ENCODE results near the gene MGLL.
"Not testable (repeated sequence)": the region's sequence is repeated elsewhere in the genome, so short reads cannot be mapped to it uniquely, and the experiment has no call there.

The MGLL gene

DNA sequence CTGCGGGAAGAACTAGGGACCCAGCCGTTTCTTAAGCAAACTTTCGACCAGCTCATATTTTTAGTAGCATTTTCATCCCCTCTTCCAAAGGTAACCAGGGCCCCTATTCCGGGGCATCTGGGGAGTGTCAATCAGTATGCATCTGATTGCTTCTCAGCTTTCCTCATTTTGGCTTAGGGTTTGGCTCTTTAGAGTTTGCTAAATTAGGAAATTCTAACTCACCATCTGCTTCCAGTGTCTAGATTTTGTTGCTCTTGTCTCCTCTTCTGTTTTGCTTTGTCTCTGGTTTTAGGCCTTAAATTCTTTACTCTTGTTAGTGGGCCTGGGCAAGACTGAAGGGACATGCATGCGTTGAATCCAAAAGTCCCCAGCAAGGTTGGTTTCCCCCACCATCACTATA is 159.2 kb downstream of the MGLL start:
- in situ Hi-C loops (cut with MboI; ENCODE audit: low sequenced_read_pairs) = no loop called here

DNA sequence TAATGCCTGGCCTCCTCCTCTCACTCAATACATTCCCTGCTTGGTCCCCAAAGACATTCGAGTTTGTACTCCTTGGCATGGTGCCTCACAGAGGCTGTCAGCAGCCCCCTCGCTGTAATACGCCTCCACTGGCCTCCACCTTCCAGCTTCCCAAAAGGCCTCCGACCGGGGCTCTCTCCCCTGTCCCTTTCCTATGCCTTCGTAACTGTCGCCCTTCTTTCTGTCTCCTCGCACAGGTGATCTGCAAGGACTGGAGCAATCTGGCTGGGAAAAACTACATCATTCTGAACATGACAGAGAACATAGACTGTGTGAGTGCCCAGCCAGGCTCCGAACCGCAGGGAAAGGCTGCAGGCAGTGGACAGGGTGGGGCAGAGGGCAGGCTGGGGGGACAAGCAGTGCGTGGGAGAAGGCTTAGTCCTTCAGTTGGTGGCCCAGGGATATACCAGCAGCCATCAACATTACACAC is 160.3 kb downstream of the MGLL start:
- in situ Hi-C loops (cut with MboI; ENCODE audit: low sequenced_read_pairs) = no loop called here

DNA sequence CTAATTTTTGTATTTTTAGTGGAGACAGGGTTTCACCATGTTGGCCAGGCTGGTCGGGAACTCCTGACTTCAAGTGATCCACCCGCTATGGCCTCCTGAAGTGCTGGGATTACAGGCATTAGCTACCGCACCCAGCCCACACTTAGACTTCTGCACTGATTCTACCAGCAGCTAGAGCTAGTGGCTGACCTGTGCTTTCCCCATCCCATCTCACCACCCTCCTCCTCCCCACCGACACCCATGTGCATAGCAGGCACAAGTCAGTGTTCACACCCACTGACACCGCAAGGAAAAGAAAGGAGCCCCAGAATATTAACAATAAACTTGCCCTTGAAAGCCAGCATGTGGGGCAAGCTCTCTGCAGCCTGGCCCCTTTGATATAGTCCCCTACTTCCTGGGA is 160.7 kb downstream of the MGLL start:
- in situ Hi-C loops (cut with MboI; ENCODE audit: low sequenced_read_pairs) = no loop called here

DNA sequence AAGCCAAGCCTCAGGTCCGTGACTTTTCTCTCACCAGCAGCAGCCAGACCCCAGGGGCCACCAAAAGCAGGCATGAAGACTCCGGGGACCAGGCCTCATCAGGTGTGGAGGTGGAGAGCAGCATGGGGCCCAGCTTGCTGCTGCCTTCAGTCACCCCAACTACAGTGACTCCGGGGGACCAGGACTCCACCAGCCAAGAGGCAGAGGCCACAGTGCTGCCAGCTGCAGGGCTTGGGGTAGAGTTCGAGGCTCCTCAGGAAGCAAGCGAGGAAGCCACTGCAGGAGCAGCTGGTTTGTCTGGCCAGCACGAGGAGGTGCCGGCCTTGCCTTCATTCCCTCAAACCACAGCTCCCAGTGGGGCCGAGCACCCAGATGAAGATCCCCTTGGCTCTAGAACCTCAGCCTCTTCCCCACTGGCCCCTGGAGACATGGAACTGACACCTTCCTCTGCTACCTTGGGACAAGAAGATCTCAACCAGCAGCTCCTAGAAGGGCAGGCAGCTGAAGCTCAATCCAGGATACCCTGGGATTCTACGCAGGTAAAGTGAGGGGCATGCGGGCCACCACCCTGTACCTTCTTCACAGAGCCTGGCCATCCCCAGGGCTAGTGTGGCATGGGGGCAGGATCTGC is 161.6 kb downstream of the MGLL start:
- in situ Hi-C loops (cut with MboI; ENCODE audit: low sequenced_read_pairs) = no loop called here

DNA sequence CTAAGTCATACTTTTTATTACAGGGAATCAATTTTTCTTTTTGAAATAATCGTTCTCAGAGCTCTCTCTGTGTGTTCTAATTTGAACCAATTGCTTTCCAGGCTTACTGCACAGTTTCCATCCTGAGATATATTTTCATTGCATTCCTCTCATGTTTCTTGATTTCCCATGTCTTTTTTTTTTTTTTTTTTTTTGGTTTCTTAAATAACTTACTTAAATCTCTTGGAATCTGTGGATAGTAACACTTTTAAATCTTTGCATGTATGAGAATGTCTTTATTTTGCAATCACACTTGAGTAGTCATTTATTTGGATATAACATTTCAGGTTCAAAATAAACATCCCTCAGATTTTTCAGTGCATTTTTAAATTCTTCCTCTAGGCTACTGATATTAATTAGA is 164.1 kb downstream of the MGLL start:
- in situ Hi-C loops (cut with MboI; ENCODE audit: low sequenced_read_pairs) = no loop called here

DNA sequence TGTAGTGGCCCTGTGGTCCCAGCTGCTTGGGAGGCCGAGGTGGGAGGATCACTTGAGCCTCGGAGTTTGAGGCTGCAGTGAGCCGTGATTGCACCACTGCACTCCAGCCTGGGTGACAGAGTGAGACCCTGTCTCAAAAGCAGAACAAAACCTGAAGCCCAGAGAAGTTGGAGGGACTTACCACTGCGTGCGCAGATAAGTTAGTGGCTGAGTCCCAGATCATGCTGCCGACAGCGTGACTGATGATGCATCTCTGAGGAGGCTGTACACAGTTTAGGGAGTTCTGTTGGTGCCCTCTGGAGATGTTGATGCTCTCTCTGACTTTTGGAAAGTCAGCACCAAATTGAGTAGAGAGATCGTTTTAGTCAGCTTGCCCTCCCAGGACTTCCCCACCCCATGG is 165.4 kb downstream of the MGLL start:
- in situ Hi-C loops (cut with MboI; ENCODE audit: low sequenced_read_pairs) = no loop called here

DNA sequence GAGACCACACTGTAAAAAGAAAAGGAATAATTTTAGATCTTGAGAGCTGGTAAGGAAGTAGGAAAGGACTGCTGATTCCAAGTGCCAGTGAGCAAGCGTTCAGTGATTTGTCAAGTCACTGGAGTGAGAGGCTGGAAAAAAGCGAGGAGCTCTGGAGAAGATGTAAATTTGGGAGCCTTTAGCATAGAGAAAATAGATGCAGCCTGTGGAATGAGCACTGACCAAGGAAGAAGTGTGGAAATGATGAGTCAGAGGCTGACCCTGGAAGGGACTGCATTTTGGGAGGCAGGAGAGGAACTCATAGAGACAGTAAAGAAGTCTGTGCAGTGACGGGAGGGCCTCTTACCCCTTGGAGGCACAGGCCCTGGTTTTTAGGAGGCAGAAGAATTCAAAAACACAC is 166.7 kb downstream of the MGLL start:
- in situ Hi-C loops (cut with MboI; ENCODE audit: low sequenced_read_pairs) = no loop called here

DNA sequence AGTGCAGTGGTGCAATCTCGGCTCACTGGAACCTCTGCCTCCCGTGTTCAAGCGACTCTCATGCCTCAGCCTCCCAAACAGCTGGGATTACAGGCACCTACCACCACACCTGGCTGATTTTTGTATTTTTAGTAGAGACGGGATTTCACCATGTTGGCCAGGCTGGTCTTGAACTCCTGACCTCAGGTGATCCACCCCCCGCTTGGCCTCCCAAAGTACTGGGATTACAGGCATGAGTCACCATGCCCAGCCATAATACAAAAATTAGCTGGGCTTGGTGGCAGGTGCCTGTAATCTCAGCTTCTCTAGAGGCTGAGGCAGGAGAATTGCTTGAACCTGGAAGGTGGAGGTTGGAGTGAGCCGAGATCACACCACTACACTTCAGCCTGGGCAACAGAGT is 167.3 kb downstream of the MGLL start:
- in situ Hi-C loops (cut with MboI; ENCODE audit: low sequenced_read_pairs) = not testable (repeated sequence)

DNA sequence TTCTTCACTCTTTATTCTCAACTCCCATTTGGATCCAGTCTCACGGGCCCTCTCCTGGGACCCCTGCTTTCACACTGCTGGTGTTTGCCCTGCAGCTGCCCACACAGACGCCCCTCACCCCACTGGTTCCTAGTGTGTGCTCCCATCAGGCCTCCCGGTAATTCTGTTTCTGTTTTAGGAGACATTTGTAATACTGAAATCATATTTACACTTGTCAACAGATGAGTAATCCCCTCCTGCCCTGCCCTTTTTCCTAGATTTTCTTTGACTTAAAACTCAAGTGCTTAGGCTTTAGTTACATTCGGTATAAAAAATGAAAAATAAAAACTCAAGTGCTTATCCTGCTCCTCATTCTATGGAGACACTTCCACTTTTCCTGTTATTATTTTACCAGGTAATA is 167.9 kb downstream of the MGLL start:
- in situ Hi-C loops (cut with MboI; ENCODE audit: low sequenced_read_pairs) = no loop called here

DNA sequence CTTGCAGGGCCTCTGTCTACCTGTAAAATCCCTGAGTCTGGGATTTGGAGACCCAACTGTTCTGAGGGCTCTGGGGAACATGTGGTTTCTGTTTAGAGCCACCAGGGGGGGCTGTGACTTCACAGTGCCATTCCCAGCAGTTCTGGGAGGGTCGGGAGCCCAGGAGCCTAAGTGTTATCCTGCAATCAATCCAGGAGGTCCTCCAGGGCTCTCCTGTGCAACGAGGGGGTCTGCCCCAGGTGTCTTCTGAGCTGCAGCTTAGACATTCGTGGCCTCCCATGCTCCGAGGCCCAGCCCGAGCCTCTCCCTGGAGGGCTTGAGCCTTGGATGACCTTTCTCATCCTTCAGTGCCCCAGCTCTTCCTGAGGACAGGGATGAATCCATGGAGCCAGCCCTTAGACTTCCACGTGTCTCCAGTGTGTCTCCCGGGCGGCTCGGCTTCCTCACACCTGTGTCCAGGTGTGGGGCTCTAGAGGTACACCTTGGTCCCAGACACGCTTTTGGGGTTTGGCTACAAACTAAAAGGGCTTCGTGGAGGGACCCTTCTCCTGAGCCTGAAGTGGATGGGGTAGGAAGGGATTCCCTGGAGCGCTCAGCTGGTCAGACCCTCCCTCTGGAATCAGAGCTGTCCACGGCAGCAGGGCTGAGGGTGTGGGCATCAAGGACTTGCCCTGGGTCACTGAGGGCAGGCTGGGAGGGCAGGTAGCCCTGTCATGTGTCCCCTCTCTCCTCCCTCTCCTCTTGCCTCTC is 169.9 kb downstream of the MGLL start:
- in situ Hi-C loops (cut with MboI; ENCODE audit: low sequenced_read_pairs) = no loop called here

DNA sequence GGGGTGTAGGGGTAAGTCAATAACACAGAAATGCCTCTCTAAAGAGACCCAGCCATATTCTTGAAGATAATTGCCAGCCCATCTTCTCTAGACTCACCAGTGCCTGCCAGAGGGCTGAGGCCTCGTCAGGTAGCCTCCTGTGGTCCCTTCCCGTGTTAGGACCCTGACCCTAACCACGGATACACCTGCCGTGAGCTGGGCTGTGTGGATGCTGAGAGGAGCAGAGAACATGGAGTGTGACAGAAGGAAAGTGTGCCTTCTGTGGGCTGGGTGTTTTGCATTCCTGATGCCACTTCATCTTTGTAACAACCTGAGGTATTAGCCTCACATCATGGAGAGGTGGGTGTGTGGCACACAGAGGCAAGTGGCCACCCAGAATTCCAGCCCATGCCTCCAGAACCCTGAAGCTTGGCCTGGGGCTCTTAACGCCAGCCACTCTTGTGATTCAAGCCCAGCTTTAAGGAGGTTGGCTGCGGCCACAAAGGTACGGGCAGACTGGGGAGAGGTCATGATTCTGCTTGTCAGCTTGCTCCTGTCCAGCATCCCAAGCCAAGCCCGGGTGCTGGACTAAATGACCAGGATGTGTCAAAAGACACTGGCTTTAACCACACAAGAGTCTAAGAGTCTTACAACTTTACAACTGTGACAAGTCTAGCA is 170.7 kb downstream of the MGLL start:
- in situ Hi-C loops (cut with MboI; ENCODE audit: low sequenced_read_pairs) = no loop called here

DNA sequence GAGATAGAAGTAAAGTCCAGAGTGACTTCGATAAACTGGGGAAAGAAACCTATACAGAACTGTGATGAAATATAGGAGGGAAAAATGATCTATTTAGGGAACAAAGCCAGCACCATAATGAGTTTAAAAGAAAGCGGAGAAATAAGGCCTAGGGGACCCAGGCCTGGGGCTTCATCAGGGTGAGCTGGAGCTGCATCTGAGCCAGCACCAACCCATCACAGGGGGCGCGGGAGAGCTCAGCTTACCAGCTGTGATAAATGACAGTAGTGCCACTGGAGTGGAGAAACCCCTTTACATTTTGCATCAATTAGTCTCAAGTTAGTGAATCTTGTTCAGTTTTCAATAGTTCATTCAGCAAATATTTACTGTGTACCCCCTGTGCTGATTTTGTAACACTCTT is 172.1 kb downstream of the MGLL start:
- in situ Hi-C loops (cut with MboI; ENCODE audit: low sequenced_read_pairs) = no loop called here

DNA sequence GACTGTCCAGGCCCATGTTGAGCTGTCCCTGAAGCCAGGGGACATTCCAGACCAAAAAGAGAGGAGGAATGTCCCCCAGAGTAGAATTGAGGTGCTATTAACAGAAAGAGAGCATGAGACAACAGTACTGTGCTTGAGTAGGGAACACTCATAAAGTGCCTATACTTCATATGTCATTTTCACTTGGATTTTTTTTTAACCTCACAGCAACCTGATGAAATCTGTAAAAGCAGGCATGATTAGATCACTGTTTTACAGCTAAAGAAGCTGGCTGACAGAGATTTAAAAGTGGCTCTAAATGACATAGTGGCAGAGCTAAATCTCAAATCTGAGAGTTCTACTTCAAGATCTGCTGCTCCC is 174.5 kb downstream of the MGLL start:
- in situ Hi-C loops (cut with MboI; ENCODE audit: low sequenced_read_pairs) = no loop called here

DNA sequence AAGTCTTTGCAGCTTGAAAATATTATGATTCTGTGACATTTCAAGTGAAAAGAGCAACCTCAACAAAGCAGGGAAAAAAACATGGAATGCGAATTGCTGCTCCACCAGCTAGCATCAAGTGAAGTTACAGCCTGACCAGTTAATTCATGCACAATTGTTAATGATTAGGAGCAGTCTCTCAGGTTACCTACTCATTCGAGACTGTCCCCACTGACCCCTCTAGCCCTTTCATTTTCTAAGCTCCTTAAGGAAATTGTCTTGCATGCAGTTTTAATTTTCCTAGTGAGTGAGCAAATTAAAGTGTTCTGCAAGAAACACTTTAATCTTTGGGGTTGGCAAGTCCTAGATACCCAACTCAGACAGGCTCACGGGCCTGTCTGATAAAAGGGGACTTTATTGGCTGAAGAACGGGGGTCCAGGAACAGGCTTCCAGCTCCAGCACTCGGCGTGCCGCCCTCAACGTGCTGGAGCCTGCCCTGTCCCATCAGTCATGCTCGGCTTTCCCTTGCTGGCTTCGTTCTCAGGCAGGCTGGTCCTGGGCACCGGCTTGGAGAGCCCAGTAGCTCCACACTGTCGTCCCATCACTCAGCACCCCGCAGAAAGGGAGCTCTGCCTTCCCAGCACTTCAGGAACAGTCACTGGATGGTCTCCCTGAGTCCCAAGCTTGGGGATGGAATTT is 175.0 kb downstream of the MGLL start:
- in situ Hi-C loops (cut with MboI; ENCODE audit: low sequenced_read_pairs) = no loop called here

DNA sequence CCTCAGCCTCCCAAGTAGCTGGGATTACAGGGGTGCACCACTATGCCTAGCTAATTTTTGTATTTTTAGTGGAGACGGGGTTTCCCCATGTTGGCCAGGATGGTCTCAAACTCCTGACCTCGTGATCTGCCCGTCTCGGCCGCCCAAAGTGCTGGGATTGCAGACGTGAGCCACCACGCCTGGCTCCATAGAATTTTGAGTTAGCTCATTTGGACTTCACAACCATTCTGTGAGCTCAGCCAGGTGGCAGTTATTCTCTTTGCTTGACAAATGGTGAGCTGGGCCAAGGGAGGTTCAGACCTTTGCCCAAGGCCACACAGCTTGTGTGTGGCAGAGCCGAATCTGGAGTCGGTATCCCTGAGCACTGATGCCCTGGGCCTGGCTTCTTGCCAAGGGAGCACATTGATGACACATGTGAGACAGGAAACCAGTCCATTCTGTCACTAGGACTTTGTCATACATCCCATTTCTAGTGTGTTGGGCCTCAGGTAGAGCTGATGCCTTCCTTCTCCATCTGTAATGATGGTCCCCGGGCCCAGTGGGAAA is 175.7 kb downstream of the MGLL start:
- in situ Hi-C loops (cut with MboI; ENCODE audit: low sequenced_read_pairs) = no loop called here

DNA sequence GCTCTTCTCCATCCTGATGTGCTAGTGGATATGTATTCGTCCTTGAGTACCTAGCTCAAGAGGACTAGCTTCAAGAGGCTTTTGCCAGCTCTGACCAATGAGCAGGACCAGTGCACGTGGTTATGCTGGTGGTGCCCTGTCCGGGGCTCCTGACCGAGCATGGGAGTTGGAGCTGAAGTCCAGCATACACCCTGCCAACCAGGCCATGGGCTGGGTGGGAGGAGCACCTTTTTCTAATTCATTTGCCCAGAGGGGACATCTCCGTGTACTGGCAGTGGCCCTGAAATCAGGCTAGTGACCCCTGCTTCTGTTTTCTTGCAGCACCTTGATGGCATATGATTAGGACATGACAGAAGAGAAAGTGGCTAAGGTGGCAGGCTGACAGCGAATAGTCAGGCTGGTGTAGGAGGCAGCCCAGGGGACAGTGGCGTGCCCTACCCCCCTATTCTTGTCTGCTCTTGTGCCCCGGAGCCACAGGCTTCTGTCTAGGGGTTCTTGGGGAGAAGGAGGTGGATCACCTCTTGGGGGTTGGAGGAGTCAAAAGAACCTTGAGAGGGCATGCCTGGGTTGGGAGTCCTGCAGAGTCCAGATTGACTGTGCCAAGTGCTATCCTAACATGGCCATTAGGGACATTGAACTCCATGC is 176.8 kb downstream of the MGLL start:
- in situ Hi-C loops (cut with MboI; ENCODE audit: low sequenced_read_pairs) = no loop called here

DNA sequence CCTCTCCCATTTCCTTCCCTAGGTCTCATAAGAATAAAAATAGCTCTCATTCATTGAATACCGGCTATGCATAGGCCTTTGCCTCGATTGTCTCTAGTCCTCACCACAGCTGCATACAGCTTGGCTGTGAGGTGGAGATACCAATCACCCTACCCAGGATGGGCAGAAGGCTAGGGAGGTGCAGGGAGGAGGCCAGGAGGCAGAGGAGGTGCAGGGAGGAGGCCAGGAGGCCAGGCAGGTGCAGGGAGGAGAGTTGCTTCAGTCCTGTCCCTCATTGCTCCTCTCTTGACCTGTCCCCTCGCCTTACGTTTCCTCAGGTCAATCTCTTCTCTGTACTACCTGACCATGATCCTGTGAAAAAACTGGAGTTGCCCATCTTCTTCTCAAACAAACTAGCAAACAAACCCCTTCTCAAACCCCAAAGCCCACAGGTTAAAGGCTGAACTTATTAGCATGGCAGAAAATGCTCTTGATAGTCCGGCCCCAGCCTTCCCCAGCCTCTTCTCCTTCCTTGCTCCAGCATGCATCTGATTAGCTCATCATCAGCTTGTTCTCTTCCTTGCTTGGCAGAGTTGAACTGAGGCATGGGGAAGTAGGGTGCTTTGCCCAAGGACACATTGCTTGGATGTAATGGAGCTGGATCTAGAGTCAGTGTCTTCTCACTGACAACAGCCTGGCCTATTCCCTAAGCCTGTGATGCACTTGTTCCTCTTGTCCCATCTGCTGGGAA is 177.5 kb downstream of the MGLL start:
- in situ Hi-C loops (cut with MboI; ENCODE audit: low sequenced_read_pairs) = no loop called here

DNA sequence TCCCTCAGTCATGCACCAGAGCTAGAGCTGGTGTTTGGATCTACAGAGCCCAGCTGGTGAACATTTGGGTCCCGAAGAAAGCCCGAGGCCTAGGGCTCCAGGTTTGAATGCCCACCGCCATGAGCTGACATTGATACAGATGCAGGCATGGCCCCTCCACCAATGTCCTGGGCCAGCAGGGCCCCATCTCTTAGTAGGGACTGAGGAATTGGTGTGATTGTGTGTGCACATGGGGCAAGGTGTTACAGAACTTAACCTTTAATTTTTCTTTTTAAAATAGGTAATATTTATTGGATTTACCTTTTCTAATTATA is 182.3 kb downstream of the MGLL start:
- in situ Hi-C loops (cut with MboI; ENCODE audit: low sequenced_read_pairs) = no loop called here

DNA sequence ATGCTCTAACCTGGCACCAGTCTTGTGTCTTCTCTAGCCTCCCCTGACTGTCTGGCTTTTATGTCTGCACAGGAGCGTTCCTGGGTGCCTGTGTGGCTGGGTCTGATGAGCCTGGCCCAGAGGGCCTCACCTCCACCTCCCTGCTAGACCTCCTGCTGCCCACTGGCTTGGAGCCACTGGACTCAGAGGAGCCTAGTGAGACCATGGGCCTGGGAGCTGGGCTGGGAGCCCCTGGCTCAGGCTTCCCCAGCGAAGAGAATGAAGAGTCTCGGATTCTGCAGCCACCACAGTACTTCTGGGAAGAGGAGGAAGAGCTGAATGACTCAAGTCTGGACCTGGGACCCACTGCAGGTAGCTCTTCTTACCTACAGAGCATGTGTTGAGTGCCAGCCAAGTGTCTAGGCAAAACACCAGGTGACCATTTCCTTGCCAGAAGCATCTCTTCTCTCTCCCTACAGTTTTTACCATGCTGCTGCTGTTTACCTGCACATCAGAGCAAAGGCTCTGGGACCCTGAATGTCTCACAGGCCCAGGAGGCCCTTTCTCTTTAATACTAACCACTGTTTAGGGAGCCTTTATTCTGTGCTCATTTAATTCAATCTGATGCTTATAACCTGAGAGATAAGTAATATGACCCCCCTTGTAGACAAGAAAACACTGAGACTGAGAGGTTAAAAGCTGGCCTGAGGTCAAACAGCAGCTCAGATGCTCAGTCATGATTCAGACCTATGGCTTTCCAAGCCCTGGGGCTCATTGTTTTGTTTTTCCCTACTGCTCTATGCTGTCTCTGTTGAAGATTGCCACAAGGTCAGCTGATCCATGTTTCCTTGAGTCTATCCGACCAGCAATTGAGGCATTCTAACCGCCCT is 182.9 kb downstream of the MGLL start:
- in situ Hi-C loops (cut with MboI; ENCODE audit: low sequenced_read_pairs) = no loop called here
